Right lobe of liver (tissue), 6 donors: ENCODE data around the gene FMN1. TPM values are rescaled to one million over a fixed set of nuclear protein-coding genes. Genes with fewer than 3 reads are reported as not detected.
A peak's percentile ranks its signal among the peaks of the same experiment; 100 is the strongest.

Experiments
- ATAC-seq, 4 donors: fragments of 200-7000 bp; cut with Tn5 transposase; one replicate each; pipeline ENCODE4 v1.9.1; 2020; ENCODE audit warnings: mild to moderate bottlenecking in 4 of 4, moderate library complexity in 4 of 4
- DNase-seq, 3 donors: peaks; one replicate each; pipeline ENCODE4 v3.0.0-alpha.2; 2020
- H3K27ac ChIP-seq, 3 donors: fragments of 200-600 bp; one replicate each; pipeline ENCODE4 v1.8.0; 2022
- H3K27me3 ChIP-seq, 2 donors: fragments of 200-600 bp; one replicate each; pipeline ENCODE4 v1.8.0; 2022
- H3K36me3 ChIP-seq, 4 donors: fragments of 200-600 bp; sonication (generic) in 1 of 4; one replicate each; pipeline versions ENCODE4 v1.5.1 to v1.8.0; 2017 to 2022; ENCODE audit warnings: control low read depth in 1 of 4
- H3K4me1 ChIP-seq, 4 donors: fragments of 200-600 bp; sonication (generic) in 1 of 4; one replicate each; pipeline versions ENCODE4 v1.5.1 to v1.8.0; 2017 to 2022; ENCODE audit warnings: control low read depth in 1 of 4
- H3K4me3 ChIP-seq, 3 donors: fragments of 200-600 bp; one replicate each; pipeline ENCODE4 v1.8.0; 2022
- H3K9me3 ChIP-seq, 4 donors: fragments of 200-600 bp; sonication (generic) in 1 of 4; one replicate each; pipeline versions ENCODE4 v1.5.1 to v1.8.0; 2017 to 2022; ENCODE audit warnings: control low read depth in 1 of 4
- CTCF ChIP-seq, 4 donors: fragments of 200-600 bp in 3 of 4; fragments of 450-650 bp in 1 of 4; IDR thresholded peaks; one replicate each; pipeline versions ENCODE4 v1.5.1 to v1.8.0; 2016 to 2022; ENCODE audit warnings: antibody characterized with exemption in 4 of 4, mild to moderate bottlenecking in 2 of 4
- POLR2A ChIP-seq: fragments of 450-650 bp; IDR thresholded peaks from one replicate; pipeline ENCODE4 v1.6.1; 2017; ENCODE audit warnings: antibody characterized with exemption, mild to moderate bottlenecking
- WGBS: methylation state at CpG from one replicate; pipeline ENCODE4 v1.1.6; 2018; ENCODE audit warnings: low coverage, low lambda C conversion rate; ENCODE audit not compliant: insufficient coverage; ENCODE audit errors: missing lambda C conversion rate; 5-methylcytosine and 5-hydroxymethylcytosine counted together
- intact Hi-C, 2 donors: fragments of 100-400 bp; cut with DNase I; formaldehyde crosslinking; loops; one replicate each; pipeline versions ENCODE4 v1.11.2 to v1.14.1; 2022
- total RNA-seq, 6 experiments: library from RNA; depleted of rRNA in 2 of 6; stranded (reverse); fragments of >200 nt in 2 of 6; fragmentation: NEBNext Ultra II Directional in 3 of 6; extraction: Animal tissue kit (Norgen Biotek cat#: 25700) in 3 of 6; gene quantifications; one replicate each; pipeline versions ENCODE4 v1.1.0 to v1.2.4, GENCODE V29; 2016 to 2023
- donor health status: DM: no; HTN: yes; CAD: no.
- donor health status: DM: no; HTN: no; CAD: no.
- donor health status: DM: no; HTN: no; CAD: no.
- donor health status: DM: no; HTN: yes; CAD: no.
- donor health status: DM: no; HTN: yes; CAD: no.

Gene FMN1
- total RNA-seq, 6 experiments from 2014 or later, result 1.1 to 6.8 (median 3.1) TPM

- H3K9me3 ChIP-seq, result no peaks in the 10 kb centered on the region
- ATAC-seq (no peak), DNase-seq (no peak)
- TF ChIP-seq CTCF (IDR thresholded peaks at IDR 0.05) (no peak), POLR2A (no peak)
- intact Hi-C loops, result no loop called here
- WGBS, result 78% methylated on average over 7 of the region's 8 CpGs
- H3K4me3 ChIP-seq, result no peak overlapping the region
- H3K27me3 ChIP-seq, result no peaks in the 10 kb centered on the region
- no peak overlapping the region for H3K27ac ChIP-seq
- H3K4me1 ChIP-seq, result no peaks in the 10 kb centered on the region
- H3K36me3 ChIP-seq, result no peaks in the 10 kb centered on the region
Measured at GRCh38 chr15:32837935-32838334, 356.6 kb downstream of the FMN1 start.

- TF ChIP-seq POLR2A, result no peak
- TF ChIP-seq CTCF (IDR thresholded peaks at IDR 0.05), result no peak
- H3K36me3 ChIP-seq, result no peaks in the 10 kb centered on the region
- DNase-seq, result no peak
- H3K4me3 ChIP-seq, result no peak overlapping the region
- H3K9me3 ChIP-seq, result no peaks in the 10 kb centered on the region
- intact Hi-C loops, result no loop called here
- WGBS, result 26% methylated on average over 1 of the region's 1 CpG
- peak in 3 of 4 donors; percentile 24 to 50 (median 37) for ATAC-seq
- H3K4me1 ChIP-seq, result no peaks in the 10 kb centered on the region
- no peaks in the 10 kb centered on the region for H3K27me3 ChIP-seq
- no peak overlapping the region for H3K27ac ChIP-seq
Measured at GRCh38 chr15:32834156-32834555, 360.4 kb downstream of the FMN1 start.

- Histone ChIP-seq H3K4me1 (no peaks in the 10 kb centered on the region), H3K27me3 (no peaks in the 10 kb centered on the region), H3K27ac (no peak overlapping the region), H3K9me3 (no peaks in the 10 kb centered on the region), H3K36me3 (no peaks in the 10 kb centered on the region), H3K4me3 (no peak overlapping the region)
- no peak for TF ChIP-seq CTCF (IDR thresholded peaks at IDR 0.05)
- no peak for TF ChIP-seq POLR2A
- ATAC-seq (no peak), DNase-seq (no peak)
- intact Hi-C loops, result no loop called here
- 57% methylated on average over 1 of the region's 1 CpG for WGBS
Measured at GRCh38 chr15:32833379-32833821, 361.1 kb downstream of the FMN1 start.

GRCh38 chr15:32831485-32831884, 363.0 kb downstream of the FMN1 start:
- H3K27ac ChIP-seq, result no peak overlapping the region
- no peaks in the 10 kb centered on the region for H3K27me3 ChIP-seq
- H3K36me3 ChIP-seq, result no peaks in the 10 kb centered on the region
- intact Hi-C loops, result no loop called here
- WGBS, result 31% methylated on average over 1 of the region's 1 CpG
- H3K9me3 ChIP-seq, result no peaks in the 10 kb centered on the region
- no peak for ATAC-seq
- no peaks in the 10 kb centered on the region for H3K4me1 ChIP-seq
- TF ChIP-seq POLR2A, result no peak
- no peak for TF ChIP-seq CTCF (IDR thresholded peaks at IDR 0.05)
- no peak overlapping the region for H3K4me3 ChIP-seq
- DNase-seq, result no peak

- no peak for TF ChIP-seq CTCF (IDR thresholded peaks at IDR 0.05)
- TF ChIP-seq POLR2A, result no peak
- intact Hi-C loops, result no loop called here
Measured at GRCh38 chr15:32830241-32830640, 364.3 kb downstream of the FMN1 start.

More at GRCh38 chr15:32830241-32830640, 364.3 kb downstream of the FMN1 start:
- ATAC-seq (no peak), DNase-seq (no peak)
- Histone ChIP-seq H3K27ac (no peak overlapping the region), H3K27me3 (no peaks in the 10 kb centered on the region), H3K36me3 (no peaks in the 10 kb centered on the region), H3K4me1 (no peaks in the 10 kb centered on the region), H3K4me3 (no peak overlapping the region), H3K9me3 (no peaks in the 10 kb centered on the region)
- WGBS, result 72% methylated on average over 1 of the region's 1 CpG
